IMR-90 (cell line): Measurements from ENCODE around the gene IFNA13. TPM values are rescaled to one million over a fixed set of nuclear protein-coding genes. Genes with fewer than 3 reads are reported as not detected.

ENCODE experiments used
- ATAC-seq: fragments of 200-7000 bp; cut with Tn5 transposase; 2 replicates; pipeline ENCODE4 v1.9.1; 2020; ENCODE audit warnings: low read depth, mild to moderate bottlenecking, moderate library complexity
- BruUV-seq: library from RNA; stranded (reverse); fragments of 400-500 nt; replicated peaks from 2 replicates; lab custom pipeline; 2021; lab: Mats Ljungman, UMichigan
- CTCF ChIA-PET: fragments of 300-600 bp; formaldehyde crosslinking; extraction: SDS; loops from one replicate; lab custom pipeline; 2021; ENCODE audit warnings: antibody characterized with exemption; lab: Yijun Ruan, JAX
- POLR2A ChIA-PET: fragments of 300-600 bp; sonication (Branson Sonifier 250); formaldehyde crosslinking; loops from one replicate; lab custom pipeline; 2022; ENCODE audit warnings: antibody characterized with exemption; ENCODE audit not compliant: unreplicated experiment; lab: Charles Lee
- DNase-seq: peaks from one replicate; pipeline ENCODE4 v3.0.0; 2013
- H2AFZ ChIP-seq: replicated peaks from 2 replicates; pipeline ENCODE3; 2013; ENCODE audit warnings: low read length, mild to moderate bottlenecking; ENCODE audit not compliant: poor library complexity
- H2AK5ac ChIP-seq: 2 replicates; pipeline ENCODE4 v1.6.1; 2013; ENCODE audit warnings: low read depth, low read length, inconsistent platforms
- H2AK9ac ChIP-seq: replicated peaks from 2 replicates; pipeline ENCODE3; 2013; ENCODE audit warnings: mild to moderate bottlenecking, low read depth, low read length, moderate library complexity; ENCODE audit not compliant: poor library complexity
- H2BK120ac ChIP-seq: 2 replicates; pipeline ENCODE4 v1.6.1; 2013; ENCODE audit warnings: low read depth, low read length, inconsistent platforms
- H2BK15ac ChIP-seq: 3 replicates; pipeline ENCODE4 v1.6.1; 2013; ENCODE audit warnings: low read depth, low read length, inconsistent platforms
- H2BK20ac ChIP-seq: 2 replicates; pipeline ENCODE4 v1.6.1; 2013; ENCODE audit warnings: low read depth, mild to moderate bottlenecking, inconsistent platforms, low read length, moderate library complexity
- H2BK5ac ChIP-seq: 2 replicates; pipeline ENCODE4 v1.6.1; 2013; ENCODE audit warnings: mild to moderate bottlenecking, low read depth, low read length, inconsistent platforms; ENCODE audit not compliant: poor library complexity, severe bottlenecking
- H3K14ac ChIP-seq: replicated peaks from 2 replicates; pipeline ENCODE4 v1.6.1; 2013; ENCODE audit warnings: low read depth, low read length, inconsistent platforms
- H3K18ac ChIP-seq: 2 replicates; pipeline ENCODE4 v1.6.1; 2013; ENCODE audit warnings: low read depth, low read length, control low read depth
- H3K23ac ChIP-seq: 2 replicates; pipeline ENCODE4 v1.6.1; 2013; ENCODE audit warnings: low read depth, low read length, inconsistent platforms
- H3K27ac ChIP-seq: 2 replicates; pipeline ENCODE4 v1.5.1; 2013; ENCODE audit warnings: mild to moderate bottlenecking, control low read depth, low read length; ENCODE audit not compliant: insufficient read depth
- H3K27me3 ChIP-seq: 2 replicates; pipeline ENCODE4 v1.6.1; 2013; ENCODE audit warnings: low read length; ENCODE audit not compliant: control insufficient read depth, insufficient read depth
- H3K36me3 ChIP-seq: 2 replicates; pipeline ENCODE4 v1.6.1; 2013; ENCODE audit warnings: low read length, mixed read lengths; ENCODE audit not compliant: control insufficient read depth, insufficient read depth
- H3K4ac ChIP-seq: 2 replicates; pipeline ENCODE4 v1.6.1; 2013; ENCODE audit warnings: low read depth, low read length, inconsistent platforms
- H3K4me1 ChIP-seq: 2 replicates; pipeline ENCODE4 v1.6.1; 2013; ENCODE audit warnings: low read length, mixed read lengths; ENCODE audit not compliant: control insufficient read depth, insufficient read depth
- H3K4me2 ChIP-seq: 2 replicates; pipeline ENCODE4 v1.6.1; 2013; ENCODE audit warnings: low read depth, mild to moderate bottlenecking, control low read depth, low read length, moderate library complexity
- H3K4me3 ChIP-seq: 2 replicates; pipeline ENCODE4 v1.5.1; 2013; ENCODE audit warnings: low read depth, mild to moderate bottlenecking, control low read depth, low read length, moderate library complexity; ENCODE audit not compliant: insufficient read depth
- H3K56ac ChIP-seq: 2 replicates; pipeline ENCODE4 v1.6.1; 2013; ENCODE audit warnings: low read length, inconsistent platforms; ENCODE audit not compliant: insufficient read depth; ENCODE audit errors: extremely low read depth
- H3K79me1 ChIP-seq, 2 experiments: 2 replicates each; pipeline ENCODE4 v1.6.1; 2013; ENCODE audit warnings: low read length in 2 of 2, inconsistent platforms in 1 of 2, low read depth in 1 of 2
- H3K9ac ChIP-seq: 2 replicates; pipeline ENCODE4 v1.6.1; 2013; ENCODE audit warnings: low read depth, low read length, control low read depth
- H3K9me1 ChIP-seq: 2 replicates; pipeline ENCODE4 v1.6.1; 2013; ENCODE audit warnings: low read length, inconsistent platforms; ENCODE audit not compliant: insufficient read depth
- H3K9me3 ChIP-seq: 2 replicates; pipeline ENCODE4 v1.6.1; 2013; ENCODE audit warnings: low read length; ENCODE audit not compliant: control insufficient read depth, insufficient read depth
- H4K20me1 ChIP-seq: 2 replicates; pipeline ENCODE4 v1.6.1; 2013; ENCODE audit warnings: low read length, inconsistent platforms; ENCODE audit not compliant: insufficient read depth
- H4K5ac ChIP-seq: 2 replicates; pipeline ENCODE4 v1.6.1; 2013; ENCODE audit warnings: mild to moderate bottlenecking, low read depth, low read length, control low read depth
- H4K8ac ChIP-seq, 2 experiments: 2 replicates each; pipeline ENCODE4 v1.6.1; 2013; ENCODE audit warnings: low read depth in 2 of 2, low read length in 2 of 2, control low read depth in 1 of 2, inconsistent platforms in 1 of 2
- H4K91ac ChIP-seq: 2 replicates; pipeline ENCODE4 v1.6.1; 2013; ENCODE audit warnings: low read depth, low read length, inconsistent platforms; ENCODE audit not compliant: insufficient read depth
- BHLHE40 ChIP-seq: fragments of 150-350 bp; IDR thresholded peaks from 2 replicates; pipeline ENCODE4 v1.6.1; 2016; ENCODE audit warnings: mild to moderate bottlenecking, low read depth, low read length
- CEBPB ChIP-seq: IDR thresholded peaks from 2 replicates; pipeline ENCODE4 v1.6.1; 2012; ENCODE audit warnings: low read depth, low read length, improper control_type of control experiment
- CHD1 ChIP-seq: IDR thresholded peaks from 2 replicates; pipeline ENCODE4 v1.6.1; 2012; ENCODE audit warnings: low read depth, low read length, improper control_type of control experiment
- MAFK ChIP-seq: IDR thresholded peaks from 2 replicates; pipeline ENCODE4 v1.6.1; 2012; ENCODE audit warnings: low read depth, low read length, improper control_type of control experiment
- MAZ ChIP-seq: IDR thresholded peaks from 2 replicates; pipeline ENCODE4 v1.6.1; 2012; ENCODE audit warnings: low read depth, mild to moderate bottlenecking, low read length, improper control_type of control experiment, moderate library complexity, borderline replicate concordance
- MXI1 ChIP-seq: IDR thresholded peaks from 2 replicates; pipeline ENCODE4 v1.6.1; 2012; ENCODE audit warnings: low read depth, mild to moderate bottlenecking, low read length, moderate library complexity, borderline replicate concordance
- NFE2L2 ChIP-seq: fragments of 150-350 bp; IDR thresholded peaks from 2 replicates; pipeline ENCODE4 v1.6.1; 2016; ENCODE audit warnings: low read depth, mild to moderate bottlenecking, low read length
- POLR2A ChIP-seq: IDR thresholded peaks from 2 replicates; pipeline ENCODE4 v1.6.1; 2012; ENCODE audit warnings: mild to moderate bottlenecking, low read depth, low read length
- RAD21 ChIP-seq: IDR thresholded peaks from 2 replicates; pipeline ENCODE4 v1.6.1; 2012; ENCODE audit warnings: low read length, improper control_type of control experiment
- RFX5 ChIP-seq: IDR thresholded peaks from 2 replicates; pipeline ENCODE4 v1.8.0; 2012; ENCODE audit warnings: low read depth, mild to moderate bottlenecking, low read length, moderate library complexity
- SMC3 ChIP-seq: fragments of 150-350 bp; IDR thresholded peaks from 2 replicates; pipeline ENCODE4 v1.6.1; 2016; ENCODE audit warnings: low read depth, mild to moderate bottlenecking, antibody characterized with exemption, low read length, moderate library complexity
- WGBS, 2 experiments: methylation state at CpG; one replicate each; pipeline versions ENCODE4 v1.1.5 to v1.1.7; 2013; ENCODE audit warnings: missing lambda C conversion rate in 2 of 2; ENCODE audit not compliant: insufficient read length in 1 of 2; ENCODE audit errors: extremely low coverage in 2 of 2; 5-methylcytosine and 5-hydroxymethylcytosine counted together
- dilution Hi-C: fragments of 300-500 bp; cut with HindIII; formaldehyde crosslinking; loops from one replicate; pipeline ENCODE4 v1.14.3; 2018; ENCODE audit warnings: low sequenced_read_pairs; ENCODE audit not compliant: unreplicated experiment
- in situ Hi-C: fragments of 300-500 bp; cut with MboI; formaldehyde crosslinking; loops from 3 replicates; pipeline ENCODE4 v1.14.3; 2019; ENCODE audit warnings: low sequenced_read_pairs, inconsistent platforms, mixed read lengths
- intact Hi-C: fragments of 100-400 bp; cut with micrococcal nuclease; formaldehyde crosslinking; loops from 2 replicates; pipeline ENCODE4 v1.10.0; 2022
- polyA plus RNA-seq, 3 experiments: library from polyadenylated mRNA; depleted of rRNA; stranded (reverse); fragments of >200 nt; gene quantifications; 2 replicates each; pipeline ENCODE4 v1.2.3, GENCODE V29; 2012; ENCODE audit warnings: low replicate concordance in 1 of 3
- total RNA-seq: library from RNA; depleted of rRNA; stranded (reverse); fragments of >200 nt; gene quantifications from 2 replicates; pipeline ENCODE4 v1.2.3, GENCODE V29; 2012
- TF ChIP-seq, protein P1 (sequence below): fragments of 150-350 bp; IDR thresholded peaks from 2 replicates; pipeline ENCODE4 v1.6.1; 2016; ENCODE audit warnings: low read depth, mild to moderate bottlenecking, low read length, moderate library complexity, borderline replicate concordance
- TF ChIP-seq, protein P2 (sequence below): fragments of 150-350 bp; IDR thresholded peaks from 2 replicates; pipeline ENCODE4 v1.6.1; 2017; ENCODE audit warnings: mild to moderate bottlenecking, antibody characterized with exemption, low read length, low read depth
- TF ChIP-seq, protein P3 (sequence below): conservative IDR thresholded peaks from 2 replicates; pipeline ENCODE4 v1.5.1; 2012; ENCODE audit warnings: mild to moderate bottlenecking, low read depth, low read length, improper control_type of control experiment

The IFNA13 gene
- total and polyA plus RNA-seq, 2 of the 4 experiments (the other 2 are of a cell fraction) = not detected

DNA sequence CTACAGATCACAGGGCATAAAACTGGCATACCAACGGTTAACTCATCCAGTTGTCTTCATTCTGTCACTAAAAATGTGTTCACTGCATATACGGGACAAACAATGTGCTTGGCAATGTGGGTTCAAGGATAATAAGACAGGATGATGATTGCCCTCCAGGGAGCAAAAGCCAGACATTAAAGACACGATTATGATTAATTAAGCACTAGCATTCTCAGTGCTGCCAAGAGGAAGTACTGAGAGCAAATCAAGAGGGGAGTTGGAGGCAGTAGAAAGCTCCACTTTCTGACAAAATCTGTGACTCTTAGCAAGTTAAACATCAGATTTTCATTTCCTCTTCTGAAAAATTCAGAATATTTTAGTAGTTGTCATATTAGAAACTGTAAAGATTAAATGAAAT lies 32.1 kb upstream of the IFNA13 start:
- H3K23ac ChIP-seq = no peak overlapping the region
- H2BK120ac ChIP-seq = no peak overlapping the region
- in situ Hi-C loops (no loop called here), dilution Hi-C loops (no loop called here), intact Hi-C loops (loop anchor here (5.0 kb wide), 1 partner anchor 148 kb away; no protein-coding TSS in a partner anchor)
- no peak overlapping the region for H3K4me3 ChIP-seq
- no peak overlapping the region for H4K91ac ChIP-seq
- H4K20me1 ChIP-seq = no peaks in the 10 kb centered on the region
- no peak overlapping the region for H2AK9ac ChIP-seq
- no peaks in the 10 kb centered on the region for H3K79me1 ChIP-seq
- H3K27me3 ChIP-seq = peaks cover 43% of the 10 kb centered on the region
- H2BK15ac ChIP-seq = no peak overlapping the region
- H3K36me3 ChIP-seq = no peaks in the 10 kb centered on the region
- H3K14ac ChIP-seq = no peak overlapping the region
- no peak overlapping the region for H3K18ac ChIP-seq
- BruUV-seq = no TSS peak
- no peak overlapping the region for H2AFZ ChIP-seq
- ChIA-PET CTCF (no interaction called here), POLR2A (no interaction called here)
- no peak overlapping the region for H4K8ac ChIP-seq
- no peak overlapping the region for H3K27ac ChIP-seq
- H3K4ac ChIP-seq = no peak overlapping the region
- no peak overlapping the region for H3K56ac ChIP-seq
- ATAC-seq = no peak
- no CpG with 5 or more reads among the region's 3 CpGs for WGBS, 2 experiments
- H3K9me1 ChIP-seq = no peaks in the 10 kb centered on the region
- H3K4me2 ChIP-seq = no peak overlapping the region
- no peak for DNase-seq
- no peak overlapping the region for H2BK20ac ChIP-seq
- no peak overlapping the region for H3K9ac ChIP-seq
- H4K5ac ChIP-seq = no peak overlapping the region
- TF ChIP-seq MXI1 = no peak
- TF ChIP-seq NFE2L2 = no peak
- TF ChIP-seq BHLHE40 = no peak
- TF ChIP-seq CEBPB = no peak
- no peak for TF ChIP-seq CHD1
- no peak for TF ChIP-seq RFX5
- TF ChIP-seq SMC3 = no peak
- TF ChIP-seq, protein P1, sequence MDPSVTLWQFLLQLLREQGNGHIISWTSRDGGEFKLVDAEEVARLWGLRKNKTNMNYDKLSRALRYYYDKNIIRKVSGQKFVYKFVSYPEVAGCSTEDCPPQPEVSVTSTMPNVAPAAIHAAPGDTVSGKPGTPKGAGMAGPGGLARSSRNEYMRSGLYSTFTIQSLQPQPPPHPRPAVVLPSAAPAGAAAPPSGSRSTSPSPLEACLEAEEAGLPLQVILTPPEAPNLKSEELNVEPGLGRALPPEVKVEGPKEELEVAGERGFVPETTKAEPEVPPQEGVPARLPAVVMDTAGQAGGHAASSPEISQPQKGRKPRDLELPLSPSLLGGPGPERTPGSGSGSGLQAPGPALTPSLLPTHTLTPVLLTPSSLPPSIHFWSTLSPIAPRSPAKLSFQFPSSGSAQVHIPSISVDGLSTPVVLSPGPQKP = no peak
- TF ChIP-seq, protein P2, sequence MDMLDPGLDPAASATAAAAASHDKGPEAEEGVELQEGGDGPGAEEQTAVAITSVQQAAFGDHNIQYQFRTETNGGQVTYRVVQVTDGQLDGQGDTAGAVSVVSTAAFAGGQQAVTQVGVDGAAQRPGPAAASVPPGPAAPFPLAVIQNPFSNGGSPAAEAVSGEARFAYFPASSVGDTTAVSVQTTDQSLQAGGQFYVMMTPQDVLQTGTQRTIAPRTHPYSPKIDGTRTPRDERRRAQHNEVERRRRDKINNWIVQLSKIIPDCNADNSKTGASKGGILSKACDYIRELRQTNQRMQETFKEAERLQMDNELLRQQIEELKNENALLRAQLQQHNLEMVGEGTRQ = no peak
- TF ChIP-seq MAZ = no peak
- TF ChIP-seq, protein P3, sequence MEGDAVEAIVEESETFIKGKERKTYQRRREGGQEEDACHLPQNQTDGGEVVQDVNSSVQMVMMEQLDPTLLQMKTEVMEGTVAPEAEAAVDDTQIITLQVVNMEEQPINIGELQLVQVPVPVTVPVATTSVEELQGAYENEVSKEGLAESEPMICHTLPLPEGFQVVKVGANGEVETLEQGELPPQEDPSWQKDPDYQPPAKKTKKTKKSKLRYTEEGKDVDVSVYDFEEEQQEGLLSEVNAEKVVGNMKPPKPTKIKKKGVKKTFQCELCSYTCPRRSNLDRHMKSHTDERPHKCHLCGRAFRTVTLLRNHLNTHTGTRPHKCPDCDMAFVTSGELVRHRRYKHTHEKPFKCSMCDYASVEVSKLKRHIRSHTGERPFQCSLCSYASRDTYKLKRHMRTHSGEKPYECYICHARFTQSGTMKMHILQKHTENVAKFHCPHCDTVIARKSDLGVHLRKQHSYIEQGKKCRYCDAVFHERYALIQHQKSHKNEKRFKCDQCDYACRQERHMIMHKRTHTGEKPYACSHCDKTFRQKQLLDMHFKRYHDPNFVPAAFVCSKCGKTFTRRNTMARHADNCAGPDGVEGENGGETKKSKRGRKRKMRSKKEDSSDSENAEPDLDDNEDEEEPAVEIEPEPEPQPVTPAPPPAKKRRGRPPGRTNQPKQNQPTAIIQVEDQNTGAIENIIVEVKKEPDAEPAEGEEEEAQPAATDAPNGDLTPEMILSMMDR = no peak
- TF ChIP-seq RAD21 = no peak
- no peak for TF ChIP-seq MAFK
- TF ChIP-seq POLR2A = no peak
- H3K9me3 ChIP-seq = no peaks in the 10 kb centered on the region
- no peak overlapping the region for H2BK5ac ChIP-seq
- no peaks in the 10 kb centered on the region for H3K4me1 ChIP-seq
- no peak overlapping the region for H2AK5ac ChIP-seq
